Activated CD8-positive, alpha-beta T cell treated with anti-CD3 and anti-CD28 coated beads, Interleukin-2, amount 10 ng/mL, durations not matched to agents 7 days and 5 days (primary cell): ENCODE measurements around the gene LDLRAD3. TPM values are rescaled to one million over a fixed set of nuclear protein-coding genes. Genes with fewer than 3 reads are reported as not detected.

ENCODE experiments used
- ATAC-seq: fragments of 150-1000 bp; cut with Tn5 transposase; one replicate; pipeline ENCODE4 v1.10.0; 2021; ENCODE audit warnings: moderate library complexity
- CTCF ChIA-PET: fragments of 350-600 bp; sonication (Branson Sonifier 250); formaldehyde crosslinking; loops from one replicate; lab custom pipeline; 2021; ENCODE audit warnings: antibody characterized with exemption; lab: Charles Lee
- POLR2A ChIA-PET: fragments of 350-600 bp; sonication (Branson Sonifier 250); formaldehyde crosslinking; loops from one replicate; lab custom pipeline; 2021; ENCODE audit warnings: antibody characterized with exemption; lab: Charles Lee
- DNase-seq: peaks from one replicate; pipeline ENCODE4 v3.0.0-alpha.2; 2020
- H3K27ac Mint-ChIP-seq: one replicate; pipeline ENCODE4 v1.8.0; 2021; ENCODE audit warnings: mild to moderate bottlenecking, mixed read lengths
- H3K27me3 Mint-ChIP-seq: one replicate; pipeline ENCODE4 v1.8.0; 2021; ENCODE audit warnings: low read depth, mixed read lengths
- H3K36me3 Mint-ChIP-seq: one replicate; pipeline ENCODE4 v1.8.0; 2021; ENCODE audit warnings: low read depth, mixed read lengths
- H3K4me1 Mint-ChIP-seq: one replicate; pipeline ENCODE4 v1.8.0; 2021; ENCODE audit warnings: low read depth, mixed read lengths
- H3K4me3 Mint-ChIP-seq: one replicate; pipeline ENCODE4 v1.8.0; 2021; ENCODE audit warnings: mild to moderate bottlenecking, mixed read lengths
- H3K9me3 Mint-ChIP-seq: one replicate; pipeline ENCODE4 v1.8.0; 2022; ENCODE audit warnings: mixed read lengths; ENCODE audit not compliant: insufficient read depth
- total RNA-seq, 2 experiments: library from RNA; stranded (reverse); gene quantifications; one replicate each; pipeline ENCODE4 v1.2.3, GENCODE V29; 2021

LDLRAD3 gene
- total RNA-seq, 2 experiments from 2014 or later, result 0.21 TPM; not detected in 1

DNA sequence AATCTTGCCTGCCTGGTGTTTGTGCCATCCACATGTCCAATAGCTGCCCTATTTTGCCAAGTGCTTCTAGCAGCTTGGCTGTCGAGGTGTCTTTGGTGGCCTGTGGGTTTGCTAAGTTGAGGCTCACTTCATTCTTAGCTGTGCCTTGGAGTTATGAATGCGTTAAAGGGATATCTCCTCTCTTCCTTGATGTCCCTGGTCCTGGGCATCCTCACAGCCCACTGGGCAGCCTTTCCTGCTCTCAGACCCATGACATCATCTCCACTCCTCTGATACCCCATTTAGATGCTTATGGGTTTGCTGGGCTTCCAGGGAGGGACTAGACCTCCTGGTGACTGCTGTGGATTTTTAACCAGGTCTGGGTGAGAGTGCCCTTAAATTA is 1.3 kb downstream of the LDLRAD3 start:
- peaks cover 8% of the 10 kb centered on the region for H3K4me1 Mint-ChIP-seq
- CTCF ChIA-PET, result no interaction called here
- ATAC-seq (no peak), DNase-seq (no peak)
- peaks cover 48% of the 10 kb centered on the region for H3K27me3 Mint-ChIP-seq
- POLR2A ChIA-PET, result no interaction called here
- no peaks in the 10 kb centered on the region for H3K9me3 Mint-ChIP-seq
- H3K4me3 Mint-ChIP-seq, result peak overlapping the region; percentile 34
- H3K27ac Mint-ChIP-seq, result no peak overlapping the region
- H3K36me3 Mint-ChIP-seq, result no peaks in the 10 kb centered on the region

DNA sequence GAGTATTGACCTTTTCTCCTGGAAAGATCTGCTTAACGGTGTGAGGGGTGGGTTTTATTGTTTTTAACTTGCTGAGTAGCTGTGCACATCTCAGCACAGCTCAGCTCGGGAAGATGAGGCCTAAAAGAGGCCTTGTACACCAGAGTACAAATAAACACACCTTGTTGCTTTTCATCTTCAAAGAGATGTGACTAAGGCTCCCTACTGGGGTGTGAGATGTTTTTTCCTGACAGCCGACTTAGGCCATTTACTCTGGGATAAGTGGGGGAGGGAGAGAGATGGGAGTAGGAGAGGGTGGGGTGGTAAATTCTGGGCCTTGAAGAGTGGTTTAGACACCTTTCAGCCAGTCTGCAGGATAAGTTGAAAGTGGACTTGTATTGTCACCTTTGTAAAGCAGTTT is 2.9 kb downstream of the LDLRAD3 start:
- ATAC-seq (no peak), DNase-seq (no peak)
- Mint-ChIP-seq H3K9me3 (no peaks in the 10 kb centered on the region), H3K27ac (no peak overlapping the region), H3K4me3 (no peak overlapping the region), H3K36me3 (no peaks in the 10 kb centered on the region), H3K4me1 (peaks cover 8% of the 10 kb centered on the region), H3K27me3 (peaks cover 48% of the 10 kb centered on the region)
- ChIA-PET POLR2A (no interaction called here), CTCF (no interaction called here)

DNA sequence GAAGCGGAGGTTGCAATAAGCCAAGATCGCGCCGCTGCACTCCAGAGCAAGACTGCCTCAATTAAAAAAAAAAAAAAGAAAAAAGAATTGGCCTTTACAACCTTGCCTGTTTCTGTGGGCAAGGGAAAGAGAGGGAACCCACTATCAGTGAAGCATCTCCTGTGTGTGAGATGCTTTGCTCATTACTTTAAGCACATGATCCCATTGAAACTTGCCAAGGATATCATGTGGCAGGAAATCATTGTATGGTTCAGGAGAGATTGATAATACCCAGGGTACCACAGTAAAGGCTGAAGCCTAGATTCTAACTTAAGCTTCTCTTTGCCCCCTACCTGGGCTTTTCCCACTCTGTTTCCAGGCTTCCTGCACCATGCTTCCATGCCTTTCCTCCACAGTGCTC is 3.6 kb downstream of the LDLRAD3 start:
- CTCF ChIA-PET, result no interaction called here
- POLR2A ChIA-PET, result no interaction called here
- Mint-ChIP-seq H3K27ac (no peak overlapping the region), H3K9me3 (no peaks in the 10 kb centered on the region), H3K4me1 (peaks cover 8% of the 10 kb centered on the region), H3K36me3 (no peaks in the 10 kb centered on the region), H3K4me3 (no peak overlapping the region), H3K27me3 (peaks cover 46% of the 10 kb centered on the region)
- ATAC-seq, result no peak
- DNase-seq, result no peak

DNA sequence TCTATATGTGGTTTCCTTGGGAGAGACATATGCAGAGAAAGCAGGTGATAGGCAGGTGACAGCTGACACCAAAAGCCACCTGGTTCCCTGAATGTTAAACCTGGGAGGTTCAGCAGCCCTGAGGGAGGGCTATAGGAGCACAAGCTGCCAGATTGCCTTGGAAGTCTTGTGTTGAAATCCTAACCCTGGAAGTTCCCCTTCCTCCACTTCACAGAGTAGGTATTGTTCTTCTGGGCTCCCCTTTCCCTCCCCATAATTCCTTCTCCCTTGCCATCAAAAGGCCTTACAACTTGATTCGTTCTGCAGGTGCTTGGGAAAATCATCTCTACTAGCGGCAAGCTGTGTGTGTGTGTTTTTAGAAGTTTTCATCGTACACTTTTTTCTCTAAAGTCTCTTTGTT is 5.4 kb downstream of the LDLRAD3 start:
- no peak for ATAC-seq
- ChIA-PET POLR2A (no interaction called here), CTCF (no interaction called here)
- Mint-ChIP-seq H3K27me3 (peaks cover 32% of the 10 kb centered on the region), H3K9me3 (no peaks in the 10 kb centered on the region), H3K4me3 (no peak overlapping the region), H3K36me3 (no peaks in the 10 kb centered on the region), H3K4me1 (peaks cover 4% of the 10 kb centered on the region), H3K27ac (no peak overlapping the region)
- no peak for DNase-seq

DNA sequence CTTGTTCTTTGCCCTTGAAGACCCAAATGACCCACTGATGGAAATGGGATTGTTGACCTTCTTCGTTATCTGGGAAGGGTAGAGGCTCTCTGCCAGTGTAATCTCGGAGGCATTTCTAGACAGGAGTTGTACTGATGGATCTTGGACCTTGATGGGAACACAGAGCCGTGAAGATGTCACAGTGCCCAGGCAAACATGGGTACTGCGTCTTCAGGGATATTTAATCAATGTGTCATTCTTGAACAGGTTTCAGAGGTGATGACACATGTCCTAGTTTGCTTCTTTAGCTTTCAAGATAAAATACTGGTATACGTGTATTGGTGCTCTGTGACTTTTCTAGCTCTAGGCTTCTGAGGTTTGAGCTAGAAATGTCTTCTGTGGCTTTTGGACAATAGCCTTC is 6.2 kb downstream of the LDLRAD3 start:
- DNase-seq (no peak), ATAC-seq (no peak)
- peaks cover 24% of the 10 kb centered on the region for H3K27me3 Mint-ChIP-seq
- no peak overlapping the region for H3K4me3 Mint-ChIP-seq
- H3K9me3 Mint-ChIP-seq, result no peaks in the 10 kb centered on the region
- H3K4me1 Mint-ChIP-seq, result no peaks in the 10 kb centered on the region
- no peaks in the 10 kb centered on the region for H3K36me3 Mint-ChIP-seq
- CTCF ChIA-PET, result no interaction called here
- POLR2A ChIA-PET, result no interaction called here
- H3K27ac Mint-ChIP-seq, result no peak overlapping the region

DNA sequence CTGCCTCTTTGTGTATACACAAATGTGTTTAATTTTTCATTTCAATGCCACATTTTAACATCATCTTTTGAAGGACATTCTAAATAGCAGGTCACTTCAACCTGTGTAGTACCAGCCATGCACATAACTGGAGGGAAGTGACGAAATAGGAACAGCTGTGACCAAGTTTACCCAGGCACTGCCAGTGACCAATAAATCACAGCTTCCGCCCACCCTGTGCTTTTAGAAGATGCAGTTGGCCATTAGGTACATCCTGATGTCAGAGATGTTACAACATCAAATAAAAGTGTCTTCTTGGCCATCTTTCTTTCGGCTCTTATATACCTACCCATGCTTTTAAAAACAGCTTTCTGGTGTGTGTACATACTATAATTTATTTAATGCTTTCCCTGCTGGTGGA is 7.8 kb downstream of the LDLRAD3 start:
- ATAC-seq (no peak), DNase-seq (no peak)
- Mint-ChIP-seq H3K27me3 (peaks cover 9% of the 10 kb centered on the region), H3K36me3 (no peaks in the 10 kb centered on the region), H3K27ac (no peak overlapping the region), H3K4me3 (no peak overlapping the region), H3K4me1 (no peaks in the 10 kb centered on the region), H3K9me3 (no peaks in the 10 kb centered on the region)
- ChIA-PET POLR2A (no interaction called here), CTCF (no interaction called here)

DNA sequence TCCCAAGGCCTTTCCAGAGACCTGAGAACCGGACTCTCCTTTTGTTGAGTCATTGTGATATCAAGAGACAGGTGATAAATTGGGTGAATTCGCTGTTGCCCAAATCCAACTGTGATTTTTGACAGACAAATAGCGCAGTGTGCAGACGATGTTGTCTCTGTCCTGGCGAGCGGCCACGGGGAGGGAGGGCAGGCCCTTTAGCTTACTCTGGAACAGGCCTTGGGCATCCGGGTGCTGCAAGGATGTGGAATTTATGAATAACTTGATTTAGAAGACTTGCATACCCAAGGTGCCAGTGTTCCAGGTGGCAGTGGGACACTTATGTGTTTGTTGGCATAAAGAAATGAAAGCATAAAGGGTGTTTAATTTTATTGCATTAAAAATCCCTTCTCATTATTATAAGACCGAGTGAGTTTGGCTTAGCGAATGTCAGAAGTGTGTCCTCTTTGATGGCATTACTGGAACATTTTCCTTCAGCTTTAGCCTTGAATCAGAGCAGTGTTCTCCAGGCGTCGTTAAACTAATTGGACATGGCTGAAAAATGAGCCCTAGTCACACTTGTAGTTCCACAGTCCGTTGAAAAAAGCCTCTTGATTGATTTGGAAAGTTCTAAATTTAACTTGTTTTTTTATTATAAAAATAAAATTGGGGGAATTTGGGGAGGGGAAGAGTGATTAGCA is 9.4 kb downstream of the LDLRAD3 start:
- no peak for DNase-seq
- Mint-ChIP-seq H3K4me3 (no peak overlapping the region), H3K9me3 (no peaks in the 10 kb centered on the region), H3K4me1 (no peaks in the 10 kb centered on the region), H3K27me3 (peaks cover 6% of the 10 kb centered on the region), H3K36me3 (no peaks in the 10 kb centered on the region), H3K27ac (no peak overlapping the region)
- CTCF ChIA-PET, result no interaction called here
- no peak for ATAC-seq
- POLR2A ChIA-PET, result no interaction called here

DNA sequence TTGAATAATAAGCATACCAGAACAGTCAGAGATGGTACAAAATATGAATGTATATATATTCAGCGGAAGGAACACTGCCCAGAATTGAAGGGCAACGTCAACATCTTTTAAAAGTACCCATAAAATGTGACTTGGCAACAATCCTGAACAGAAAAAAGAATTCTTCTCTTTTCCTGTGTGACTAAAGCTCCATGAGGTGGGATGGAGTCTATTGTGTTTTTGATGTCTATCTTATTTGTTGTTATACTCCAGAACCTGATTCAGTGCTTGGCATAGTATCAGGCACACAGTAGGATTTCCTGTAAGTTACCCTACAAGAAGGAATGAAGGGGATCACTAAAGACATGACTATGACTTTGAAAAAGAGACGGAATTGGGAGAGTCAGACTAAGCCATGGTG is 10.3 kb downstream of the LDLRAD3 start:
- Mint-ChIP-seq H3K4me3 (no peak overlapping the region), H3K4me1 (no peaks in the 10 kb centered on the region), H3K9me3 (no peaks in the 10 kb centered on the region), H3K36me3 (no peaks in the 10 kb centered on the region), H3K27ac (no peak overlapping the region), H3K27me3 (peaks cover 6% of the 10 kb centered on the region)
- POLR2A ChIA-PET, result no interaction called here
- DNase-seq (no peak), ATAC-seq (no peak)
- CTCF ChIA-PET, result no interaction called here

DNA sequence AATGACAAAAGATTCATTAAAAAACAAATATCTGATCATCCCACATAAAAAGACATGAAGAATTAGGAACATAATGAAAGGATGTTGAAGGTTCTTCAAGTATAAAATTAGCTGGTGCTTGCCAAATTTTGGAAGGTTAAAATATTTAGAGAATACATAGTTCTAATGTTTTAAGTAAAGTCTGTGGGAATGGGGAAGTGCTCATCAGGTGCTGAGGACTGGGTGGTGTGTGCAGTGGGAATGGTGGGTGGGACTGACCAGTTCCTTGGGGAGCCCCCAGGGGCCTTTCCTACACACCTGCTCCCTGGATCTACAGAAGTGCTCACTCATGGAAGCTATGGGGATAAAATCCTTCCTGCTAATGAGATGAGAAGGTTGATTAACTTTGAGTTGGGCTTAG is 11.8 kb downstream of the LDLRAD3 start:
- ATAC-seq (no peak), DNase-seq (no peak)
- Mint-ChIP-seq H3K27ac (no peak overlapping the region), H3K36me3 (no peaks in the 10 kb centered on the region), H3K9me3 (no peaks in the 10 kb centered on the region), H3K4me1 (no peaks in the 10 kb centered on the region), H3K4me3 (no peak overlapping the region), H3K27me3 (peaks cover 6% of the 10 kb centered on the region)
- CTCF ChIA-PET, result no interaction called here
- POLR2A ChIA-PET, result no interaction called here

DNA sequence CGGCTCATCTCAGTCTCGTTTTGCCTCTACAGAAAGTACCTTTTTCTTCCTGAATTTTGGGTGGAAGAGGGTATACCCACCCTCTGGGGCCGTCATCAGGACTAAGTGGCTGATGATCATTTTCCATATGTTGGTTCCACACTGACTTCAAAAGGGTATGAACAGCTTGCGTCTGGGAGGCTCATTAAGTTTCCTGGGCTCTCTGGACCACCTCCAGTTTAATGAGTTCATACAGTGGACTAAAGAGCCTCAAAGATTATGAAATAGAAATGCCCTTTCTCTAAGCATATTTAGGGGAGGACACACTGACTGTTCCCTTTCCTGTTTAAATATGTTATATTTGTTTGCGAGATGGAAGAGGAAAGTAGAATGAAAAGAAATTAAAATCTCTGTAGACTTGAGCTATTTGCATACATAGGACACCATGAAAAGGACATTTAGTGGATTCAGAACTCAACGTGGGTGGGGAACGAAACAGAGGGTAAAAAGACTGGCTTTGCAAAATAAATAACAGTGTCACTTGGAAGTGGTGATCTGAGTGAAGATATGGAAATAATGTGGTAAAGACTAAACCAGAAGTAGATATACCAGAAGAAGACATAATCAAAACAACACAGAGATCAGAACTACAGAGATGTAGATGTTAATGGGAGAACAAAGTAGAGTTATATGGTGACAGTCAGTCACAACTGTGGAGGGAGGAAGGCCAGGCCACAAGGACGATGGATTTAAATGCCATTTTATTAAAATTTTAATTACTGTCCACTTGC is 18.7 kb downstream of the LDLRAD3 start:
- ATAC-seq, result no peak
- no peaks in the 10 kb centered on the region for H3K9me3 Mint-ChIP-seq
- no peaks in the 10 kb centered on the region for H3K36me3 Mint-ChIP-seq
- CTCF ChIA-PET, result no interaction called here
- DNase-seq, result no peak
- peaks cover 6% of the 10 kb centered on the region for H3K27me3 Mint-ChIP-seq
- no peak overlapping the region for H3K27ac Mint-ChIP-seq
- POLR2A ChIA-PET, result no interaction called here
- H3K4me3 Mint-ChIP-seq, result no peak overlapping the region
- H3K4me1 Mint-ChIP-seq, result no peaks in the 10 kb centered on the region

DNA sequence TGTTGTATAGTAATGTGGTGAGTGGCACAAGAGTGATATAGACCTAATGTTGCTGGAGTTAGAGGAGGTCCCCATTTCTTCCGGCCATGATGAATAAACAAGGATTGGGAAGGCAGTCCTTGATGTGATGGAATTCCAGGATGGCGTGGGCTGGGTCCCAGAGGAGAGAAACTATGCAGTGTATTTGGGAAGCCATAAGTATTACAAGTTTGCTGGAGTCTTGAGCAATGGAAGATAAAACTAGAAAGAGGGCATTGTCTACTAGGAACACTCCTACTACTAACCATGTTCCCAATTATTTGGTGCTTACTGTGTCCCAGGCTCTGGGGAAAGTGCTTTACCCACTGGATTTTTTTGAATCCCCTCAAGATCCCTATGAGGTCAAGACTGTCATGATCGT is 20.0 kb downstream of the LDLRAD3 start:
- no peaks in the 10 kb centered on the region for H3K4me1 Mint-ChIP-seq
- no peak for DNase-seq
- H3K4me3 Mint-ChIP-seq, result no peak overlapping the region
- ATAC-seq, result no peak
- ChIA-PET CTCF (no interaction called here), POLR2A (no interaction called here)
- H3K27ac Mint-ChIP-seq, result no peak overlapping the region
- no peaks in the 10 kb centered on the region for H3K36me3 Mint-ChIP-seq
- no peaks in the 10 kb centered on the region for H3K9me3 Mint-ChIP-seq
- peaks cover 6% of the 10 kb centered on the region for H3K27me3 Mint-ChIP-seq

DNA sequence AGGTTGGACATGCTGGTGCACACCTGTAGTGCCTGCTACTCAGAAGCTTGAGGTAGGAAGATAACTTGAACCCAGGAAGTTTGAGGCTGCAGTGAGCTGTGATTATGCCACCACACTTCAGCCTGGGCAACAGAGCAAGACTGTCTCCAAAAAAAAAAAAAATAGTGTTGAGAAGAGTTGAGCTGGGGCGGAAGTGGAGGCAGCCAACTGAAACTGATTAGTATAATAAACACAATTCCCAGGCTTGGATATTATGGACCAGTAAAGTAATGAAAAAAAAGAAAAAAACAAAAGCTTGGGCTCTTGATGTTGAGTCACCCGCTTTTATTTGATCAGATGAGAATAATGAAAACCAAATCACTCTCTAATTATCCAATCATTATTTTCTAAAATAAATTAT is 21.0 kb downstream of the LDLRAD3 start:
- no peak overlapping the region for H3K27ac Mint-ChIP-seq
- no peak overlapping the region for H3K4me3 Mint-ChIP-seq
- no peak for DNase-seq
- H3K27me3 Mint-ChIP-seq, result peaks cover 6% of the 10 kb centered on the region
- CTCF ChIA-PET, result no interaction called here
- no peak for ATAC-seq
- POLR2A ChIA-PET, result interaction anchor here (0.7 kb wide), 1 partner anchor 98 kb away, joined by 4 read pairs; no protein-coding TSS in a partner anchor
- no peaks in the 10 kb centered on the region for H3K4me1 Mint-ChIP-seq
- no peaks in the 10 kb centered on the region for H3K9me3 Mint-ChIP-seq
- no peaks in the 10 kb centered on the region for H3K36me3 Mint-ChIP-seq
